SU-DHL-6 (cell line): ENCODE results near the gene ZKSCAN1.

ENCODE experiments used
- CTCF ChIP-seq: fragments of 200-600 bp; sonication (generic); IDR thresholded peaks from one replicate; pipeline ENCODE4 v1.5.1; 2017; ENCODE audit warnings: antibody characterized with exemption, mild to moderate bottlenecking, low read length, moderate library complexity; ENCODE audit not compliant: insufficient read depth, poor library complexity, severe bottlenecking
- EZH2phosphoT487 ChIP-seq: fragments of 200-600 bp; sonication (generic), shearing (Covaris generic); conservative IDR thresholded peaks from 2 replicates; pipeline ENCODE4 v1.6.1; 2018; ENCODE audit warnings: mild to moderate bottlenecking, antibody characterized with exemption, low read length, moderate library complexity, mixed read lengths

- TF ChIP-seq CTCF = no peak
- TF ChIP-seq EZH2phosphoT487 = no peak
These were observed 59.4 kb downstream of the ZKSCAN1 start for GRCh38 chr7:100074841-100075240.
